HUES48 (cell line): ENCODE data around the gene PPP1R26.

Experiments used
- H3K27ac ChIP-seq: one replicate; pipeline ENCODE4 v1.7.0; 2013; ENCODE audit warnings: low read depth, low read length, inconsistent platforms
- H3K27me3 ChIP-seq: 2 replicates; pipeline ENCODE4 v1.6.1; 2013; ENCODE audit warnings: mild to moderate bottlenecking, low read length; ENCODE audit not compliant: control insufficient read depth, insufficient read depth
- H3K36me3 ChIP-seq: 2 replicates; pipeline ENCODE4 v1.6.1; 2013; ENCODE audit warnings: low read length; ENCODE audit not compliant: control insufficient read depth, insufficient read depth
- H3K4me1 ChIP-seq: 2 replicates; pipeline ENCODE4 v1.6.1; 2013; ENCODE audit warnings: mild to moderate bottlenecking, low read length; ENCODE audit not compliant: control insufficient read depth, insufficient read depth
- H3K4me3 ChIP-seq: 2 replicates; pipeline ENCODE4 v1.5.1; 2013; ENCODE audit warnings: mild to moderate bottlenecking, low read depth, low read length
- H3K9ac ChIP-seq: 2 replicates; pipeline ENCODE4 v1.6.1; 2013; ENCODE audit warnings: mild to moderate bottlenecking, low read depth, low read length, moderate library complexity
- H3K9me3 ChIP-seq: 2 replicates; pipeline ENCODE4 v1.6.1; 2013; ENCODE audit warnings: low read length; ENCODE audit not compliant: control insufficient read depth, insufficient read depth

Gene PPP1R26

DNA sequence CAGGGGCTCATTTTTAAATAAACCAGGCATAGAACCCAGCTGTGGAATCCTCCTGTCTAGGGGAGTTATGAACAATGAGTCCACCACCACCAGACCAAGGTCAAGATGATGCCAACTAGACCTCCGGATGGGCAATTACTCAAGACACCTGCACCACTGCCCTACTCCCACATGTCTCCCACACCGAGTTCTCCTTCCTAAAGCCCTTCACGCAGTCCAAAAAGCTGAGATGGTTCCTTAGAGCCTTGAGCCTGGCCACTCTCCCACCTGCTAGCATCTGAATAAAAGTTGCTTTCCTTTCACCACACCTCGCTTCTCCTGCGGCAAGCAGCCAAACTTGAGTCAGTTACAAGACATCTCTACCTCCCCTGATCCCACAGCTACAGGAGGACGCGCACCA lies 15.4 kb upstream of the PPP1R26 start:
- Histone ChIP-seq H3K4me1 (no peaks in the 10 kb centered on the region), H3K4me3 (no peak overlapping the region), H3K9me3 (no peaks in the 10 kb centered on the region), H3K36me3 (no peaks in the 10 kb centered on the region), H3K27me3 (no peaks in the 10 kb centered on the region), H3K27ac (no peak overlapping the region), H3K9ac (no peak overlapping the region)

DNA sequence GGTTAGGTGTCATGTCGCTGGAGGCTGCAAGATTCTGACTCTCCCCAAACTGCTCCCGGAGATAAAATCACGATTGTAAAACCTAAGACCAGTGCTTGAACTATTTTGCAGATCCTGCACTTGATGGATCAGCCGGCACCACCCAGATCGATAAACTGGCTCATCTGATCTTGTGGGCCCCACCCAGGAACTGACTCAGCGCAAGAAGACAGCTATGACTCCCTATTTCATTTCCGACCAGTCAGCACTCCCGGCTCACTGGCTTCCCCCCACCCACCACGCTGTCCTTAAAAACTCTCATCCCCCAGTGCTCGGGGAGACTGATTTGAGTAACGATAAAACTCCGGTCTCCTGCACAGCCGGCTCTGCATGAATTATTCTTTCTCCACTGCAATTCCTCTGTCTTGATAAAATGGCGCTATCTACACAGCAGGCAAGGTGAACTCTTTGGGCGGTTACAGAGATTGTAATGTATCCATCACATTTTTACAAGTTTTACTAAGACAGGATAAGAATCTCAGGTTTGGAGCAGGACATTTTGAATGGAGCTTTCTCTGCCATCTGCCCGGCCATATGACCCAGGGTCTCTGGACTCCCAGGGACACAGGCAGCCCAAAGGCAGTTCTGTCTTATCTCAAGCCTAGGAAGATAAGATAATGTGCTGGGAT lies 10.6 kb upstream of the PPP1R26 start:
- H3K9ac ChIP-seq = no peak overlapping the region

DNA sequence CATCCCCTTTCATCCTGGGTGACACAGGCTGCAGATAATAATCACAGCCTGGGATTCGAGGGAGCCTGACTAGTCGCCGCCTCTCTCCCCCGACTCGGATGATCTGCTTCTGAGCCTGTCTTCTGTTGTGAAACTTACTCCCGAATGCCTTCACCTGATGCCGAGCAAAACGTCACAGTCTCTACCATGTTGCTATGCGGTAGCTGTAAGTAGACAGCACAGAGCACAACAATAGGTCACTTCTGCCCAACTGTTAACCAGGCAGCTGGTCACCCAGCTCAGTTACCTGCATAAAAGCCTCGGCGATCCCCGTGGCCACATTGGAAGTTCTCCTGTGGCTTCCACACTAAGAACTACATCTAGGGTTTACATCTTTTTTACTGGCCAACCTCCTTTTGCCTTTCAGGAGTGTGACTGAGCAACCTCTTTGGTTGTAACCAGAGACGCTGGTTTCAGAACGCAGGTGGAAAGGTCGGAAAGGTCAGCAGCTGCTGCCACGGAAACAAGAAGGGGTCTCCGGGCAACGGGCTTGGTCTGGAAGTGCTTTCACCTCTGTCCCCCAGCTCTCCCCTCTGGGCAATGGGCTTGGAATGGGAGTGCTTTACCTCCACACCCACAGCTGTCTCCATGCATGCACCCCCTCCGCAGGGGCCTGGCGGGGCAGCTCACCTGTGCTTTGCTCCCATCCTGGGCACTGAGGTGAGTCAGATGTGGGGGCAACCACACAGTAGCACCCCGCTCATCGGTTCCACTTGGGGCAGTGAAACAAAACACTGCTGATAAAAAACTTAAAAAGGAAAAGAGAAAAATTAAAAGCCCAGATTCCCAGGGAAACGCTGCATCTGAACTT lies 7.6 kb upstream of the PPP1R26 start:
- Histone ChIP-seq H3K4me1 (peaks cover 9% of the 10 kb centered on the region; the same call in 1 of the 2 replicates), H3K4me3 (no peak overlapping the region), H3K36me3 (no peaks in the 10 kb centered on the region), H3K27ac (peak overlapping the region; percentile 28), H3K9me3 (no peaks in the 10 kb centered on the region), H3K9ac (no peak overlapping the region), H3K27me3 (no peaks in the 10 kb centered on the region)

More for the DNA sequence above, 10.6 kb upstream of the PPP1R26 start:
- H3K36me3 ChIP-seq = no peaks in the 10 kb centered on the region
- H3K27ac ChIP-seq = peak overlapping the region; percentile 5
- peaks cover 9% of the 10 kb centered on the region; the same call in 1 of the 2 replicates for H3K4me1 ChIP-seq
- H3K9me3 ChIP-seq = no peaks in the 10 kb centered on the region
- H3K27me3 ChIP-seq = no peaks in the 10 kb centered on the region
- no peak overlapping the region for H3K4me3 ChIP-seq

DNA sequence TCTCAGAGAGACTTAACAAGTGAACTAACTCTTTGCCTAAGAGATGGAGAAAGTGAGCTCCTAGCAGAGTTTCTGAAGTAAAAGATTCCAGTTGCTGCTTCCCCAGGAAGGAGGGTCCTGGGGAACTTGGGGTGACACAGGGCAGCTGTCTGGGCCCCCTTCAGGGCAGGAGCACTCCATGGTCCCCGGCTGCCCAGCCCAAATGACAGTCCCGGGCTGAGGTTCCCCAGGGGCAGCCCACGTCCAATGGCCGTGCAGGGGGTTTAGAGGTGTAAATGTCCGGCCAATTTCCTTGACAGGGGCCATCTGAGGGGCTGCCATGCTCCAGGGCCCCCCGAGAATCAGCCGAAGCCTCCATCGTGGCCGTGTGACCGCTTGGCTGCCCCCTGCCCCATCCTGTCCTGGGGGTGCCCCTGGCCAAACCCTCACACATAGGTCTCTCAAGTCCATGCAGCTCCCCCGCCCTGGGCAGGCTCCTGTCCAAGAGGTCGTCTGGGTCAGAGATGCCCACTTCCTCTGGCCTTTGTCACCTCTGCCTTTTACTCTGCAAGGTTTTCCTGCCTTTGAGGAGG lies 5.5 kb upstream of the PPP1R26 start:
- Histone ChIP-seq H3K27me3 (no peaks in the 10 kb centered on the region), H3K9ac (no peak overlapping the region), H3K4me3 (no peak overlapping the region), H3K4me1 (peaks cover 9% of the 10 kb centered on the region; the same call in 1 of the 2 replicates), H3K27ac (no peak overlapping the region), H3K36me3 (no peaks in the 10 kb centered on the region), H3K9me3 (no peaks in the 10 kb centered on the region)

DNA sequence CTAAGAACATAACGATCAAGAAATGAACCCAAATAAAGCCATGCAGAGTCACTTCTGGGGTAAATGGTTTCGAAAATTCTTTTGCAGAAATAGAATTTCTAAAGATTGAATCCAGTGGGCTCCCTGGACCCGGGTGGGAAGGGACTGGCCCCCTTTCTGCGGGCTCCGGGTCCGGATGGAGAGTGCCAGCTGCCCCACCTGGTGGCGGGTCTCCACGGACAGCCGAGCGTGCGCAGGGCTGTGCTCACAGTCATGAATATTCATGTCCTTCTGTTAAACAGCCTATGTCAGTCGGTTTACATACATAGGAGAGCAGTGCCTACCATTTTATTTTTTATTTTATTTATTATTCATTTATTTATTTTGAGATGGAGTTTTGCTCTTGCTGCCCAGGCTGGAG lies 4.7 kb upstream of the PPP1R26 start:
- Histone ChIP-seq H3K27ac (no peak overlapping the region), H3K4me1 (peaks cover 9% of the 10 kb centered on the region; the same call in 1 of the 2 replicates), H3K9me3 (no peaks in the 10 kb centered on the region), H3K4me3 (no peak overlapping the region), H3K9ac (no peak overlapping the region), H3K27me3 (no peaks in the 10 kb centered on the region), H3K36me3 (no peaks in the 10 kb centered on the region)

DNA sequence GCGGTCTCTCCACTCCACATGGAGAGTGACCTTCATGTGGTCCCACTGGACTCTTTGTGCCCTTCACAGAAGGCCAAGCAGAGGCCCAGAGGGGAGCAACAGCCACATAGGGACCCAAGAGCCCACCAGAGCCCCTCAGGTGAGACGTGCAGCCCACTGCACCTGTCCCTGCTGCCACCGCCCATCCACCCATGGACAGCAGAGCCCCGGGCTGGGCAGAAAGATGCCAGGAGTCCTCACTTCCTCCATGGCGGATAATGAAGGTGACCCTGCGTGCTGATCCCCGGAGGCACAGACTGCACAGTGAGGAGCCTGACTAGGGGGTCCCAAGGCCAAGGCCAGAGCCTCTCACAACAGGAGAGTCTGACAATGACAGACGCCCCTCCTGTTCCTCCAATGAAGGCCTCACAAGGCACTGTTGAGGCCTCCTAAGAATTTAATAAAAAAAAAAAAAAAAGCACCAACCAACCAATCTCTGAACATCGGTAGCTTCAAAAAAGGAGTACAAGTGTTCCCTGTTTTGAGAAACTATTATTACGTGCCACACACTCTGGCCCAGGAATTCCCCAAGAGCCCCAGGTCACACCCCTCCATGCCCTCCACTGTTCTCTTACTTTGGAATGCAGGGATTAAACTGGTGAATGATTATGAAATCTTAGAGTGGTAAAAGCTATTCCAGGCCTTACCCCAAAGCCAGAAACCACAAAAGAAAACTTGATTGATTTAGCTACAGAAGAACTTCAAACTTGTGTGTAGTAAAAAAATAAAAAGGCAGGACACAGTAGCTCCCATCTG lies 2.8 kb upstream of the PPP1R26 start:
- H3K4me1 ChIP-seq = peaks cover 6% of the 10 kb centered on the region; the same call in 1 of the 2 replicates
- no peaks in the 10 kb centered on the region for H3K27me3 ChIP-seq
- H3K36me3 ChIP-seq = no peaks in the 10 kb centered on the region
- H3K27ac ChIP-seq = no peak overlapping the region
- no peak overlapping the region for H3K9ac ChIP-seq
- H3K4me3 ChIP-seq = no peak overlapping the region
- H3K9me3 ChIP-seq = no peaks in the 10 kb centered on the region

DNA sequence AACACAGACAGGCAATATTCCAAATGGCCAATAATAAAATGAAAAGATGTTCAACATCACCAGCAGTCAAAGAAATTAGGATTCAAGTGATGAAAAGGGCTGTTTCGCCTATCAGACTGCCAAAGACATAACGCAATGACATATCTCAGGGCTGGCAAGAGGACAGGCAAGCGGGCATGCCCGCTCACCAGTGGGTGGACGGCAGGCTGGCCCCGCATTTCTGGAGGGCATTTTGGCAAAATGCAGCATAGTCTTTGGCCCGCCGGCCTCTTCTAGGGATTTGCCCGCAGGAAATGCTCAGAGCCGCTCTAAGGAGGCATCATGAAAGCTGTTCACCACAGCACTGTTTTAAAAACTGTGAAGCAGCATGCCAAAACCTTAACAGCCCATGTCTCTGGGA lies 1.4 kb upstream of the PPP1R26 start:
- H3K9ac ChIP-seq = no peak overlapping the region
- H3K4me3 ChIP-seq = no peak overlapping the region
- no peaks in the 10 kb centered on the region for H3K27me3 ChIP-seq
- H3K36me3 ChIP-seq = peaks cover 4% of the 10 kb centered on the region; the same call in 1 of the 2 replicates
- H3K9me3 ChIP-seq = no peaks in the 10 kb centered on the region
- H3K27ac ChIP-seq = no peak overlapping the region
- no peaks in the 10 kb centered on the region for H3K4me1 ChIP-seq

DNA sequence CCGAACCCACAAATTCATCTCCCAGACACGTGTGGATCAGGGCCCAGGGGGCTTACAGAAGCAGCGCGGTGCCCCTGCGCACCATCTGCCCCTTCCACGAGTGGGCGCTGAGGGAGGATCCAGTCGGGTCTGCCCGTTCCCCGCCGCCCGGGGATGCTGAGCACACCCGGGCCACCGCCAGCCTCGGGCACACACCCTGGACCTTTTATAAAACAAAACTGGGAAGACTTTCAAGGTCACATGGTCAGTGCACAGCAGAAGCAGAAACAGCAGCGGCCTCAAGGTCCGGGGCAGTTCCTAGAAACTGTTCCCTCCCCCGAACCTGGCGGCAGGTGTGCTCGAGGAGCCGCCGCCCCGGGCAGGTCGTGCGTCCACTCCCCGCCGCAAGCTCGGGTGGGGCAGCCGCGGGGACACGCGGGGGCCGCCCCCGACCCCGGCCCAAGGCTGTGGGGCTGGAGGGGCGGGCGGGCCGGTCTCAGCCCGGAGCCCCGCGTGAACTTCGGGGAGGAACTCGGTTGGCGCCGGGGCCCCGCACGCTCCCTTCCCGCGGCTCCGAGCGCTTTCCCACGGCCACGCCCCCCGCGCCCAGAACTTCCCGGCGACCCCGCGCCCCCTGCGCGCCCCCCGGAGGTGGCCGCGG lies 633 bp upstream of the PPP1R26 start:
- no peak overlapping the region for H3K27ac ChIP-seq
- H3K27me3 ChIP-seq = no peaks in the 10 kb centered on the region
- H3K9me3 ChIP-seq = no peaks in the 10 kb centered on the region
- H3K9ac ChIP-seq = no peak overlapping the region
- H3K36me3 ChIP-seq = peaks cover 11% of the 10 kb centered on the region
- H3K4me3 ChIP-seq = peak overlapping the region; percentile 63
- H3K4me1 ChIP-seq = no peaks in the 10 kb centered on the region

DNA sequence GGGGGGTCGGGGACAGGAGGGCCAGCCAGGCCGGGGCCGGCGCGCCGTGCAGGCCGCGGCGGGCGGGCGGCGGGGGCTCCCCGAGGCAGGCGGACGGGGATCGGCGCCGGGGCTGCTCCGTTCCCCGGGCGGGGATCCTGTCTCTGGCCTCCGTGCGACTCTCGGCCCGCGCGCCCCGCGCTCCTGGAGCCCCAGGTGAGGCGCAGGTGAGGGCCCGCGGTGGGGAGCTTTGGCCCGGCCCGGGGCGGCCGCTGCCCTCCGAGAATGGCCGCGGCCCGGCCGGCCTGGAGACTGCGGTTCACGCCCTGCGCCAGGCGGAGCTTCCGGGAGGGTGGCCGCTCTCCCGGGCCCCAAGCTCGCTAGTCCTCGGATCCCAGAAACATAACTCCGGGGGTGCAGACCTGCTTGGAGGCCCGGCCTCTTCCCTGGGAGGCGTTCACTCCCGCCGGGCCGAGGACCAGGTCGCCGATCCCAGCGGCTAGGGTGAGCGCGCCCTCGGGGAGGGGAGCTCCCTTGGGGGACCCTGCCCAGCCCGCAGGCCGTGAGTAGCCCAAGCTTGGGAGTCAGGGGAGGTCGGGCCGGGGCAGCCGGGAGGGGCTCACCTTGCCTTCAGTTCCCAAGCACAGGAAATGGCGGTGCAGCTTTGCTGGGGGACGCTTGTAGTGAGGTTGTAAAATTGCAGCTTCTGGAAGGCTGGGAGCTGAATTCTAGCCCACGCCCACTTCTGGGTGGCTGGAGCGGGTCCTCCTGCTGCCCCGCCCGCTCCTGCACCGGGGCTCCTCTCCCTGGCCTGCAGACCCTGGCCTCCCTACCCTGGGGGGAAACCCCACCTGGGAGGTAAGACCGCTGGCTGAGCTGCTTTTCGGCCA lies 723 bp downstream of the PPP1R26 start:
- Histone ChIP-seq H3K27me3 (no peaks in the 10 kb centered on the region), H3K36me3 (peaks cover 25% of the 10 kb centered on the region), H3K4me1 (no peaks in the 10 kb centered on the region), H3K9me3 (no peaks in the 10 kb centered on the region), H3K4me3 (peak overlapping the region; percentile 79), H3K9ac (peak overlapping the region; percentile 59), H3K27ac (peak overlapping the region; percentile 51)
